Stimulated activated CD4-positive, alpha-beta T cell treated with anti-CD3 and anti-CD28 coated beads, Interleukin-15, amount 100 ng/mL, for 24 hours (primary cell): ENCODE data around the gene ALG2.
A peak's percentile ranks its signal among the peaks of the same experiment; 100 is the strongest.
"Not testable (repeated sequence)": the region's sequence is repeated elsewhere in the genome, so short reads cannot be mapped to it uniquely, and the experiment has no call there.

Experiments
- DNase-seq: peaks from one replicate; pipeline ENCODE4 v3.0.0-alpha.2; 2020

The ALG2 gene

DNA sequence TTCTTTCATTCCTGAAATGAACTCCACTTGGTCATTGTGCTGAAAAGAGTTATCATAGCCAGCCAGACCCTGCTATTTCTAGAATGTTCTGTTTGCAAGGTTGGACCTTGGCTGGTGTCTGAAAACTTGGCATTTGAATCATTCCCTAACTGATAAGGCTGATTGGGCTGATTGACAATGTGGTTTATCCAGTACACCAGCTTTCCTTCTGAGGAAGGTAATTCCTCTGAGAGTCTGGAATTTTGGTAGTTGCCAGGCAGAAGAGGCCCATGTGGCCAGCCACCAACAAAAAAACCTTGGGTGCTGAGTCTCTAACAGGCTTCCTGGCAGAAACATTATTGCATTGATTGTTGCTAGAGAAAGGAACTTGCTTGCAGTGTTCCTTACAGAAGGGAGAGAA lies 15.6 kb upstream of the ALG2 start:
- no peak for DNase-seq

DNA sequence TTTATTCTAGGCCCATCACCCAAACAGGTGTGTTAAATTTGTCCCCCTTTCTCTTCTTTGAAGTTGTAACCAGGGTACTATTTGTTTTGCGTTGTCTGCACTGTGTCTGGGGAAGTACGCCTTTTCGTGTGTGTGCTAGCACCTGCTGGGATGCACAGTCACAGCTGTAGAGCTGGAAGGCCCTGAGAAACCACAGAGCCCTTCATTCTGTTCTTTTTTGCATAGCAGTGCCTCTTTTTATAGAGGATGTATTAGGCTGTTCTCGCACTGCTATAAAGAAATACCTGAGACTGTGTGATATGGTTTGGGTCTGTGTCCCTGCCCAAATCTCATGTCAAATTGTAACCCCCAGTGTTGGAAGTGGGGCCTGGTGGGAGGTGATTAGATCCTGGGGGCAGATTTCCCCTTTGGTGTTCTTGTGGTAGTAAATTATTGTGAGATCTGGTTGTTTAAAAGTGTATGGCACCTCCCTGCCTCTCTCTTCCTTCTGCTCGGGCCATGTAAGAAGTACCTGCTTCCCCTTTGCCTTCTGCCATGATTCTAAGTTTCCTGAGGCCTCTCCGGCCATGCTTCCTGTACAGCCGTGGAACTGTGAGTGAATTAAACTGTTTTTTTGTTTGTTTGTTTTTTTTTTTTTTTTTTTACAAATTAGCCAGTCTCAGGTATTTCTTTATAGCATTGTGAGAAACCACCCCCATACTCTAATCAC lies 14.3 kb upstream of the ALG2 start:
- DNase-seq = no peak

- no peak for DNase-seq
Measured at GRCh38 chr9:99235069-99235468, 13.3 kb upstream of the ALG2 start.

GRCh38 chr9:99234618-99235017 lies 12.9 kb upstream of the ALG2 start:
- no peak for DNase-seq

DNA sequence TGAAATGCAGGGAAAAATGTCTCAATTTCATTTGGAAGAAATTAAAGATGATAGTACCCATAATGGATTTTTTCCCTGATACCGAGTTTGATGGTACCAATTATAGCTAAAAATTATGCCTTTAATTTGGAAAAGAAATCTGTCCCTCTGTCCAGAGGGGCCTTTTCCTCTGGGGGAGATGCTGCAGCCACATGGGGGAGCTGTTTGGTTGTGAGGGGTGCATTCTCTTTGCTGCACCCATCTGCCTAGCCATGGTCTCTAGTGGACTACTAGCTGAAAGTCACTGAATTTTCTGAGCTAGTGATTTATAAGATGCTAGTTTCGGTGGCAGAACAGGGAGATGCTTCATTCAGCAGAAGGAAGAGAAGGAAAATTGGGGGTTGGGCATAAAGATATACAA lies 10.0 kb upstream of the ALG2 start:
- peak; percentile 45 for DNase-seq

DNA sequence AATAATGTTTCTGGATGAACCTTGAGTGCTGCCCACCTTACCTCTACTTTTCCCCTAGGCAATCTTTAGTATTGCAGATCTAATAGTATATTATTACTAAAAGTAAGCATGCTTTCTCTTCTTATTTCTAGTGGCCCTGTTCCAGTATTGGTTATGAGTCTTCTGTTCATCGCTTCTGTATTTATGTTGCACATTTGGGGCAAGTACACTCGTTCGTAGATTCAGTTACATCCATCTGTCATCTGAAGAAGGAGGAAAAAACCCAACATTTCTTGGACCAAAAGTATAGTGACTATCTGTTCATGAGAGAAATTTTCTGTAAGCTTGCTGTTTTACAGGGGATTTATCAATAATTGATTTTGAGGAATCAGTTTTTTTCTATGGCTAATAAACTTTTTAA lies 8.5 kb upstream of the ALG2 start:
- no peak for DNase-seq

GRCh38 chr9:99226054-99226453 lies 4.3 kb upstream of the ALG2 start:
- no peak for DNase-seq

DNA sequence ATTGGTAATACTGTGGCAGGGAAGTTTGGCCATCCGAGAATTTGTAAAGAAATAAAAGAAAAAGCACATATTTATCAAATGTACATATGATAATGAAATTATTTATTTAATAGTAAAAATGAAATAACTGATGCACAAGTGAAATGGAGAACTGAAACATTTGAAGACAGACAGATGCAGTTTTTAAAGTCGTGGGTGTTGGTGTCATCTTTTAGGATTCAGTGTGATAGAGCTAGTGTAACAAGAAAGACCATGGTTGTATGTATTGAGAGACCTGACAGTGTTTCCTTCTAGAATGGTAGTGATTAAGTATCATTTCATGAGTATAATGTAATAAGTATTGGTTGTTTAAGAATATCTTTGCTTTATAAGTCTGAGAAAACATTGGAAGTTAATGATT lies 2.7 kb upstream of the ALG2 start:
- DNase-seq = no peak

GRCh38 chr9:99222416-99223270 lies 901 bp upstream of the ALG2 start:
- DNase-seq = no peak

- DNase-seq = no peak
Measured at GRCh38 chr9:99221266-99221620, 499 bp downstream of the ALG2 start.

- DNase-seq = no peak
Measured at GRCh38 chr9:99220011-99220410, 1.7 kb downstream of the ALG2 start.

GRCh38 chr9:99216073-99216472 lies 5.7 kb downstream of the ALG2 start:
- no peak for DNase-seq

DNA sequence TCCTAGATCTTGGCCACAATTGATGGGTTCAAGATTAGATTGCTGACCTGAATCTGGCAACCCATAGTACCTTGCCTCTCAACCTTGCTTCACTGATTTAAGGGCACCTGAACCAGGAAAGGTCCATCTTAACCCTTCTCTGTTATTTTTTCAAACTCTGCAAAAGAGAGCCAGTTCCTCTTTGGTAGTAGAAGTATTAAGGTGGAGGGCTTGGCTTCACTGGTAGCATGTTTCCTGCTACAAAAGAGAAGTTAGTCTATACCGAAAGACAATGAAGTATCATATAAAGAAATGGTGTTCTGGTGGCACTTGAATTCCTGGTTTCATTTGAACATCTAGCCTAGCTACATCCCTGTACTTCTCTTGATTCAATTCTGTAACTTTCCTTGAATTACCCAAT lies 8.5 kb downstream of the ALG2 start:
- no peak for DNase-seq

DNA sequence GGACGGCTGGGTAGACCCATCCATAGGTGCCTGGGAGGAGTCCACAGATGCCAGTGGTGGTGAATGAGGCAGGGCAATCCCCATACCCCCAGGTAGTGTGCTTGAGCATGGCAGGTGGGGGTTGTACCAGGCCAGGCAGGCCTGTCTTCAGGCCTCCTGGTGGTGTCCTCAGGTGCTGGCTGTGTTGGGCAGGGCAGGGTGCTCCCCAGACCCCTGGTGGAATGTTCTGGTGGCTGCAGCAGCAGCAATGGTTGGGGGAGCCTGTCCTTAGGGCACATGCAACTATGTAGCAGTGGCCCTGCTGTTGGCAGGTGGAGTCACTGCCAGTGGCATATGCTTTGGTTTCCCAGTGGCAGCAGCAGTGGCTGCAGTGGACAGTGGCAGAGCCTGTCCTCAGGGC lies 10.0 kb downstream of the ALG2 start:
- DNase-seq = no peak

DNA sequence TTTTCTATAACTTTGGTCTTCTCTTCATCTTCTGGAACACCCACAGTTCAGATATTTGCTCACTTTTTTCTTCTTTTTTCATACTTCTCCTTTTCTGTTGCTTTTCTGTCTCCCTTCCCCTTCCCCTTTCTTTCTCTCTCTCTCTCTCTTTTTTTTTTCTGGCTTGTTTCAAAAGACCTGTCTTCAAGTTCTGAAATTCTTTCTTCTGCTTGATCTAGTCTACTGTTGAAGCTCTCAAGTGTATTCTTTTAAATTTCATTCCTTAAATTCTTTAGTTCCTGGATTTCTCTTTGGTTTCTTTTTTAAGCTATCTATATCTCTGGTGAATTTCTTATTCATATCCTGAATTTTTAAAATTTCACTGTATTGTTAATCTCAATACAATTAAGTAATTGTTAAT lies 11.2 kb downstream of the ALG2 start:
- no peak for DNase-seq

GRCh38 chr9:99201603-99202002 lies 20.1 kb downstream of the ALG2 start:
- no peak for DNase-seq

DNA sequence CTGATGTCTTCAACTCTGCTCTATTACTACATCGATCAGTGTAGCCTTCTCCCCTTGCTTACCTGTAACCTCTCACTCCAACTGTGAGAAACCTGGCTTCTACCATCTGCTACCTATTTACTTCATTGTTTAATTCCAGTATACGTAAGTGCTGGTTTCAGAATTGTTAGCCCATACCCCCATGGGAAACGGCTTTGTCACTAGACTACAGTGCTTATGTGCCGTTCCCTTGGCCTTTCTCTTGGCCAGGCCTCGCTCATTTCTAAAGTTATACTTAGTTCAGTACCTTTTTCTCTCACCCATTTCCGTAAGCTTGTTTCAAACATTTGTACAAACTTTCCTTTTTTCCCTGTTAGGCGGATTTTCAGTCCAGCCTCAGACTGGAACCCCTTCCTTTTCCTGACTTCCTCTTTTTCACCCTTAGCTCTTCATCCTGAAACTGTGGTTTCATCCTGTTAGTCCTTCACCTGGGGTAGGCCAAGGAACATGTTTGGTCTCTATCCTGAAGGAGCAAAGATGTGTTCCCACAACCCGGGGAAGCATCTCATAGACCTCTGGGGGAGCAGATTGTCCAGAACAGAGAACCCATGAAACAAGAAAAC lies 21.7 kb downstream of the ALG2 start:
- DNase-seq = no peak

- DNase-seq = no peak
Measured at GRCh38 chr9:99197987-99198386, 23.8 kb downstream of the ALG2 start.

DNA sequence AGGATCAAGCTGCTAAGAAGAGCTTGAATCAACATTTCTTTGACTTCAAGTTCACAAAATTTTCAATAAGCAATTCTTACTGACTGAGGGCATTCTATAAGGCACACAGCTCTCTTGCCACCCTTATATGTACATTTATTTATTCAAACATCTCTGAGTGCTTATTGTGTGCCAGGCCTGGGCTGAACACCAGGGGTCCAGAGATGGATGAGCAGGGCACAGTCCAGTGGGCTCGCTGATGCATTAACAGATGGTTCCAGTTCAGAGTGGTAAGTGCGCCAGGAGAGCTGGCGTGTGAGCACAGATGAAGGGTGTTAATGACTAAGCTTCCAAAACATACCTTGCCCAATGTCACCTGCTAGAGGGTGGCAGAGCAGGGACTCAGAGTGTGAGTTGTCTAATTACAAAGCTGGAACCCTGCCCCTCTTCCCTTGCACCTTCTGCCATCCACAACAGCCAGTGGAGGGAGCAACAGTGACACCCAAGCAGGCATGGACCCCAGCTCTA lies 24.6 kb downstream of the ALG2 start:
- DNase-seq = no peak

GRCh38 chr9:99196484-99196883 lies 25.3 kb downstream of the ALG2 start:
- not testable (repeated sequence) for DNase-seq

- no peak for DNase-seq
Measured at GRCh38 chr9:99193466-99193821, 28.3 kb downstream of the ALG2 start.

DNA sequence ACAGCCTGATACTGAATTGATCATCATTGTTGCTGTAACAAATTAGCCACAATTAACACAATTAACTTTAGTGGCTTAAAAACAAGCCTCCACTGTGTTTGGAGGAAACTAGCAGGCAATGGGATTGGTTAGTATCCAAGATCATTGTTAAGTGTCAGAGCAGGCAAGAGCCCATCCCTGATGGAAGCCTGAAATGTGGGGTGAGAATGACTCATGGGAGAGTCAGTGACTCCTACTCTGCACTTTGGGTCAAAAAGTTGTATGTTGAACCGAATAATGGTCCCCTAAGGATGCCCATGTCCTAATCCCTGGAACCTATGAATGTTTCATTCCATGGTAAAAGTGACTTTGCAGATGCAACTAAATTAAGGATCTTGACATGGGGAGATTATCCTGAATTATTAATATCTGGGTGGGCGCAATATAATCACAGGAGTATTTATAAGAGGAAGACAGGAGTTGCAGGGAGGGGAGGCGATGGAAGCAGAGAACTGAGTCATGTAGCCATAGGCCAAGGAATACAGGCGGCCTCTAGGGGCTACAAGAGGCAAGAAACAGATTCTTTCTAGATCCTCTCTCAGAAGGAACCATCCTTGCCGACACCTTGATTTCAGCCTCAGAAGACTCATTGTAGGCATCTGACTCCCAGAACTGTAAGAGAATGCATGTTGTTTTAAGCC lies 28.8 kb downstream of the ALG2 start:
- DNase-seq = no peak

- DNase-seq = no peak
Measured at GRCh38 chr9:99190597-99191283, 31.0 kb downstream of the ALG2 start.
